ENCODE results near the gene P2RY8. TPM values are rescaled to one million over a fixed set of nuclear protein-coding genes. Genes with fewer than 3 reads are reported as not detected.
A peak's percentile ranks its signal among the peaks of the same experiment; 100 is the strongest.
"Not testable (repeated sequence)": the region's sequence is repeated elsewhere in the genome, so short reads cannot be mapped to it uniquely, and the experiment has no call there.

The P2RY8 gene
- total and polyA plus RNA-seq, 10 of the 15 experiments (the other 5 are each of a cell fraction or from before 2014, with no cell fraction given), result 2.0 to 64.4 (median 36.5) TPM

GRCh38 chrX:1482530-1482928 lies 54.5 kb downstream of the P2RY8 start:
- ATAC-seq; SMC1A ChIA-PET (ENCODE audit: uncharacterized antibody, unreplicated experiment); POLR2A ChIA-PET; CTCF ChIA-PET; DNase-seq (ENCODE audit: low read depth, low spot score); BruUV-seq (replicated peaks); H3K27me3 ChIP-seq (replicated peaks in 1 of 2; ENCODE audit: control insufficient read depth in 2 of 2, insufficient read depth in 2 of 2, low read length in 1 of 2); H3K9me3 ChIP-seq (replicated peaks; ENCODE audit: control insufficient read depth, insufficient read depth, low read length); H4K20me1 ChIP-seq (ENCODE audit: control insufficient read depth, insufficient read depth); H2AFZ ChIP-seq (ENCODE audit: control insufficient read depth, low read depth, low read length); RAD21 ChIA-PET (ENCODE audit: unreplicated experiment); FAIRE-seq; in situ Hi-C loops (cut with MboI): not testable (repeated sequence)
- peak; percentile 4 for TF ChIP-seq KLF5 (IDR thresholded peaks at IDR 0.05; ENCODE audit: partially characterized antibody)
- 0 out of 2 replicates have a peak, but pooled peaks have one; percentile 12 for TF ChIP-seq ZNF217 (IDR thresholded peaks at IDR 0.05)
- peak overlapping the region; percentile 73 for H3K4me2 ChIP-seq (ENCODE audit: control insufficient read depth, insufficient read depth)
- H3K36me3 ChIP-seq (ENCODE audit: control insufficient read depth in 2 of 2, insufficient read depth in 2 of 2, low read length in 1 of 2), result peaks cover 11 to 21% of the 10 kb centered on the region in 2 experiments; a peak in 3 of 4 replicates
- no CpG with 5 or more reads among the region's 2 CpGs for WGBS (ENCODE audit: insufficient coverage, insufficient replicate concordance, low lambda C conversion rate, missing lambda C conversion rate)
- intact Hi-C loops (cut with micrococcal nuclease; ENCODE audit: unreplicated experiment), result loop anchor here (5.0 kb wide), 2 partner anchors 40 to 100 kb away; no protein-coding TSS in a partner anchor
- peak overlapping the region; percentile 56 for H3K9ac ChIP-seq (ENCODE audit: control insufficient read depth, insufficient read depth, low read length)
- peak overlapping the region; percentile 68 for H3K4me3 ChIP-seq
- peaks cover 42% of the 10 kb centered on the region for H3K79me2 ChIP-seq (ENCODE audit: control insufficient read depth, insufficient read depth, low read length)
- H3K27ac ChIP-seq (ENCODE audit: control insufficient read depth, insufficient read depth), result peak overlapping the region; percentile 96
- H3K4me1 ChIP-seq (ENCODE audit: control insufficient read depth, insufficient read depth, low read length), result peaks cover 64% of the 10 kb centered on the region

GRCh38 chrX:1481636-1482529 lies 55.1 kb downstream of the P2RY8 start:
- CTCF ChIA-PET, result no interaction called here
- Histone ChIP-seq H3K4me3 (peak overlapping the region; percentile 68), H3K27ac (ENCODE audit: control insufficient read depth, insufficient read depth) (peak overlapping the region; percentile 96), H3K36me3 (ENCODE audit: control insufficient read depth in 2 of 2, insufficient read depth in 2 of 2, low read length in 1 of 2) (peaks cover 8 to 16% of the 10 kb centered on the region in 2 experiments; a peak in 3 of 4 replicates), H3K79me2 (ENCODE audit: control insufficient read depth, insufficient read depth, low read length) (peaks cover 39% of the 10 kb centered on the region), H3K9ac (ENCODE audit: control insufficient read depth, insufficient read depth, low read length) (peak overlapping the region; percentile 56), H2AFZ (ENCODE audit: control insufficient read depth, low read depth, low read length) (no peak overlapping the region), H3K4me2 (ENCODE audit: control insufficient read depth, insufficient read depth) (peak overlapping the region; percentile 73), H3K27me3 (replicated peaks in 1 of 2; ENCODE audit: control insufficient read depth in 2 of 2, insufficient read depth in 2 of 2, low read length in 1 of 2) (no peaks in the 10 kb centered on the region), H4K20me1 (ENCODE audit: control insufficient read depth, insufficient read depth) (no peaks in the 10 kb centered on the region), H3K4me1 (ENCODE audit: control insufficient read depth, insufficient read depth, low read length) (peaks cover 59% of the 10 kb centered on the region), H3K9me3 (replicated peaks; ENCODE audit: control insufficient read depth, insufficient read depth, low read length) (peaks cover 5% of the 10 kb centered on the region)
- FAIRE-seq, result peak; percentile 69
- TSS peak; percentile 98 for BruUV-seq (replicated peaks)
- SMC1A ChIA-PET (ENCODE audit: uncharacterized antibody, unreplicated experiment), result no interaction called here
- peak; percentile 90 for DNase-seq (ENCODE audit: low read depth, low spot score)
- POLR2A ChIA-PET, result no interaction called here
- WGBS (ENCODE audit: insufficient coverage, insufficient replicate concordance, low lambda C conversion rate, missing lambda C conversion rate), result under 1% methylated on average over 26 of the region's 26 CpGs
- peak; percentile 76 for ATAC-seq
- intact Hi-C loops (cut with micrococcal nuclease; ENCODE audit: unreplicated experiment) (loop anchor here (1.0 to 5.0 kb wide), 5 partner anchors 14 to 100 kb away; partner anchors contain the start of gene P2RY8), in situ Hi-C loops (cut with MboI) (no loop called here)
- RAD21 ChIA-PET (ENCODE audit: unreplicated experiment), result no interaction called here
- TF ChIP-seq STAT1 (conservative IDR thresholded peaks at IDR 0.05), result no peak
- TF ChIP-seq HDAC6 (IDR thresholded peaks at IDR 0.05; ENCODE audit: unreplicated experiment), result no peak
- no peak for TF ChIP-seq CHD4 (IDR thresholded peaks at IDR 0.05)
- TF ChIP-seq LARP7 (IDR thresholded peaks at IDR 0.05), result no peak
- peak; percentile 47; the same call in 1 of the 2 replicates for TF ChIP-seq TAF1 (IDR thresholded peaks at IDR 0.05; ENCODE audit: borderline replicate concordance, low read depth, low read length)
- peak; percentile 36; the same call in 1 of the 2 replicates for TF ChIP-seq RAD21 (IDR thresholded peaks at IDR 0.05; ENCODE audit: insufficient read depth, low read depth, low read length)
- TF ChIP-seq POLR2AphosphoS2 (IDR thresholded peaks at IDR 0.05; ENCODE audit: low read depth, low read length), result peak; percentile 66; the same call in 1 of the 2 replicates
- 0 out of 2 replicates have a peak, but pooled peaks have one; percentile 10 for TF ChIP-seq ZNF207 (IDR thresholded peaks at IDR 0.05; ENCODE audit: borderline replicate concordance)
- TF ChIP-seq SMAD1 (IDR thresholded peaks at IDR 0.05; ENCODE audit: low read depth, partially characterized antibody), result peak; percentile 24
- TF ChIP-seq NFYB (IDR thresholded peaks at IDR 0.05; ENCODE audit: insufficient read depth, low read depth, low read length), result no peak
- TF ChIP-seq TCF7 (IDR thresholded peaks at IDR 0.05; ENCODE audit: borderline replicate concordance), result no peak
- peak; percentile 4; the same call in 1 of the 2 replicates for TF ChIP-seq DPF2 (IDR thresholded peaks at IDR 0.05)
- no peak; the same call in 1 of the 2 replicates for TF ChIP-seq BACH1 (IDR thresholded peaks at IDR 0.05; ENCODE audit: borderline replicate concordance)
- TF ChIP-seq IKZF1 (conservative IDR thresholded peaks at IDR 0.05), result peak; percentile 49
- TF ChIP-seq KDM1A (IDR thresholded peaks at IDR 0.05; ENCODE audit: borderline replicate concordance), result no peak
- TF ChIP-seq IRF4 (IDR thresholded peaks at IDR 0.05; ENCODE audit: low read depth, low read length), result no peak; the same call in 1 of the 2 replicates
